ENCODE data around the gene YPEL5. TPM values are rescaled to one million over a fixed set of nuclear protein-coding genes. Genes with fewer than 3 reads are reported as not detected.

YPEL5 gene
- total RNA-seq, 1 experiment from 2014 or later: 50.9 TPM

DNA sequence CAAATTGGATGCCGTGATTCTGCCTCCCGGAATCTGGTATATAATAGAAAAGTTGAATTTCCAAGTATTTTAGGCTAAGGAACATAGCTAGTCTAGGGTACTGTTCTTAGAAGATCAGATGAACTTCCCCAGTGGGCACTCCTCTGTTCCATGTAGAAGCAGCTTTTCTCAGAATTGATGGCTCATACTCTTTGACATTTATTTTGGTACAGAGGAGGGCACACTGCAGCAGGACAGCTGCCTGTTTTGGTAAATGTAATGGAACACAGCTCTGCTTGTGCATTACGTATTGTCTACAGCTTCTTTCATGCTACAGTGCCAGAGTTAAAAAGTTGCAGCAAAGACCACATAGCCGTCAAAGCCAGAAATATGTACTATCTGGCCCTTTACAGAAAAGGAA is 10.8 kb downstream of the YPEL5 start:
- ChIA-PET POLR2A (no interaction called here), CTCF (no interaction called here)
- Mint-ChIP-seq H3K36me3 (ENCODE audit: insufficient read depth, unreplicated experiment) (peaks cover 39% of the 10 kb centered on the region), H3K4me3 (ENCODE audit: unreplicated experiment) (no peak overlapping the region), H3K9me3 (ENCODE audit: unreplicated experiment) (no peaks in the 10 kb centered on the region), H3K27ac (ENCODE audit: unreplicated experiment) (no peak overlapping the region), H3K4me1 (ENCODE audit: low read depth, unreplicated experiment) (peaks cover 11% of the 10 kb centered on the region), H3K27me3 (ENCODE audit: insufficient read depth, unreplicated experiment) (no peaks in the 10 kb centered on the region)
- H3K4me1 ChIP-seq: peaks cover 22% of the 10 kb centered on the region
- H3K36me3 ChIP-seq (ENCODE audit: control insufficient read depth, insufficient read depth, low read length): peaks cover 4% of the 10 kb centered on the region
- H3K4me3 ChIP-seq (ENCODE audit: low read depth, low read length): no peak overlapping the region
- TF ChIP-seq, protein P1, sequence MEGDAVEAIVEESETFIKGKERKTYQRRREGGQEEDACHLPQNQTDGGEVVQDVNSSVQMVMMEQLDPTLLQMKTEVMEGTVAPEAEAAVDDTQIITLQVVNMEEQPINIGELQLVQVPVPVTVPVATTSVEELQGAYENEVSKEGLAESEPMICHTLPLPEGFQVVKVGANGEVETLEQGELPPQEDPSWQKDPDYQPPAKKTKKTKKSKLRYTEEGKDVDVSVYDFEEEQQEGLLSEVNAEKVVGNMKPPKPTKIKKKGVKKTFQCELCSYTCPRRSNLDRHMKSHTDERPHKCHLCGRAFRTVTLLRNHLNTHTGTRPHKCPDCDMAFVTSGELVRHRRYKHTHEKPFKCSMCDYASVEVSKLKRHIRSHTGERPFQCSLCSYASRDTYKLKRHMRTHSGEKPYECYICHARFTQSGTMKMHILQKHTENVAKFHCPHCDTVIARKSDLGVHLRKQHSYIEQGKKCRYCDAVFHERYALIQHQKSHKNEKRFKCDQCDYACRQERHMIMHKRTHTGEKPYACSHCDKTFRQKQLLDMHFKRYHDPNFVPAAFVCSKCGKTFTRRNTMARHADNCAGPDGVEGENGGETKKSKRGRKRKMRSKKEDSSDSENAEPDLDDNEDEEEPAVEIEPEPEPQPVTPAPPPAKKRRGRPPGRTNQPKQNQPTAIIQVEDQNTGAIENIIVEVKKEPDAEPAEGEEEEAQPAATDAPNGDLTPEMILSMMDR (IDR thresholded peaks at IDR 0.05; ENCODE audit: insufficient read depth in 1 of 2, low read depth in 1 of 2, low read length in 1 of 2, severe bottlenecking in 1 of 2, unreplicated experiment in 1 of 2): no peak
- BruUV-seq (replicated peaks): no TSS peak
- no peak for DNase-seq
- intact Hi-C loops (cut with micrococcal nuclease; ENCODE audit: unreplicated experiment): no loop called here
- no peaks in the 10 kb centered on the region for H3K9me3 ChIP-seq
- no peaks in the 10 kb centered on the region for H3K27me3 ChIP-seq (replicated peaks; ENCODE audit: control insufficient read depth, insufficient read depth, low read length)

- Mint-ChIP-seq H3K27me3 (ENCODE audit: insufficient read depth, unreplicated experiment) (no peaks in the 10 kb centered on the region), H3K4me1 (ENCODE audit: low read depth, unreplicated experiment) (peaks cover 16% of the 10 kb centered on the region), H3K36me3 (ENCODE audit: insufficient read depth, unreplicated experiment) (peaks cover 39% of the 10 kb centered on the region), H3K9me3 (ENCODE audit: unreplicated experiment) (no peaks in the 10 kb centered on the region), H3K27ac (ENCODE audit: unreplicated experiment) (no peak overlapping the region), H3K4me3 (ENCODE audit: unreplicated experiment) (no peak overlapping the region)
- H3K27me3 ChIP-seq (replicated peaks; ENCODE audit: control insufficient read depth, insufficient read depth, low read length): no peaks in the 10 kb centered on the region
- POLR2A ChIA-PET: no interaction called here
- DNase-seq: no peak
- no TSS peak for BruUV-seq (replicated peaks)
- CTCF ChIA-PET: interaction anchor here (0.6 to 1.5 kb wide), 2 partner anchors 389 to 552 kb away, joined by 3 to 5 read pairs (median 4); no protein-coding TSS in a partner anchor
- no peak overlapping the region for H3K4me3 ChIP-seq (ENCODE audit: low read depth, low read length)
- no peaks in the 10 kb centered on the region for H3K9me3 ChIP-seq
- TF ChIP-seq, protein P1 (IDR thresholded peaks at IDR 0.05; ENCODE audit: insufficient read depth in 1 of 2, low read depth in 1 of 2, low read length in 1 of 2, severe bottlenecking in 1 of 2, unreplicated experiment in 1 of 2): no peak
- H3K4me1 ChIP-seq: peaks cover 25% of the 10 kb centered on the region
- intact Hi-C loops (cut with micrococcal nuclease; ENCODE audit: unreplicated experiment): loop anchor here (10.0 kb wide), 2 partner anchors 175 to 285 kb away; partner anchors contain the start of gene LCLAT1
- H3K36me3 ChIP-seq (ENCODE audit: control insufficient read depth, insufficient read depth, low read length): peaks cover 4% of the 10 kb centered on the region
These were observed 13.0 kb downstream of the YPEL5 start for GRCh38 chr2:30159766-30160165.

DNA sequence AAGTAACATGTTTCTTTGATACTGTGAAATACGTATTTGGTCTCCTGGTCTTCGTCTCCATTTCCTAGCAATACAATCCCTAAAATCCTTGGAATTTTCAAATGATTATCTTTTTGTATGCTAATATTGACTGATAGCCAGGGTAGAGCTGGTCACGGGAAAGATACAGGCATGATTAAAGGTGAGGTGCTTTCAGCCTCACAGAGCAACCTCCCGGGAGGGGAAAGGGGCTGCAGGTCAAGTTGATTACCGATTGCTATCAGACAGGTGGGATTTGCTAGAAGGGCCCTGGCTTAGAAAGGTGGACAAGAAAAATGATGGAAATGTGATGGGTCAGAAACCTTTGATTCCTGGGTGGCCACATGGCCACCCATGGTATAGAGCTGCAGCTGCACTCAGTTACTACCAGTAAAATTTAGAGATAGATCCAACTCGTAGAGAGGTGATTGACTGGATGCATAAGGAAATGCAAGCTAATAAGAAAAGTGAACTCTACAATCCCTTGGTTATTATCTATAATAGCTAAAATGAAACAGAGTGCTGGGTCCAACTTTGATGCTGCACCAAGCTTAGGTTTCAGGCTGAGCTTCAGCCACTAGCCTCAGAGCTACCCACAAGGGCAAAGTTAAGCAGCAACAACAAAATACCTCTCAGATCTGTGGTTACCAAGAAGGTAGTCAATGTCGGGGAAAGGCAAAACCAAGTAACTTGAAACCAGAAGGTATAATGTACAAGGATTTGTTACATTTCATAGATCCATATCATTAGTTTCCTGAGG is 15.3 kb downstream of the YPEL5 start:
- CTCF ChIA-PET: interaction anchor here (1.3 kb wide), 1 partner anchor 549 kb away, joined by 5 read pairs; no protein-coding TSS in a partner anchor
- intact Hi-C loops (cut with micrococcal nuclease; ENCODE audit: unreplicated experiment): loop anchor here (10.0 kb wide), 2 partner anchors 173 to 283 kb away; partner anchors contain the start of gene LCLAT1
- BruUV-seq (replicated peaks): no TSS peak

More for the DNA sequence above, 15.3 kb downstream of the YPEL5 start:
- no peak for DNase-seq
- no peaks in the 10 kb centered on the region for H3K9me3 Mint-ChIP-seq (ENCODE audit: unreplicated experiment)
- no peak overlapping the region for H3K27ac Mint-ChIP-seq (ENCODE audit: unreplicated experiment)
- no peak overlapping the region for H3K4me3 Mint-ChIP-seq (ENCODE audit: unreplicated experiment)
- Histone ChIP-seq H3K9me3 (no peaks in the 10 kb centered on the region), H3K4me3 (ENCODE audit: low read depth, low read length) (no peak overlapping the region), H3K36me3 (ENCODE audit: control insufficient read depth, insufficient read depth, low read length) (peaks cover 4% of the 10 kb centered on the region), H3K27me3 (replicated peaks; ENCODE audit: control insufficient read depth, insufficient read depth, low read length) (no peaks in the 10 kb centered on the region), H3K4me1 (peaks cover 7% of the 10 kb centered on the region)
- peaks cover 30% of the 10 kb centered on the region for H3K36me3 Mint-ChIP-seq (ENCODE audit: insufficient read depth, unreplicated experiment)
- peaks cover 9% of the 10 kb centered on the region for H3K4me1 Mint-ChIP-seq (ENCODE audit: low read depth, unreplicated experiment)
- POLR2A ChIA-PET: no interaction called here
- TF ChIP-seq, protein P1 (IDR thresholded peaks at IDR 0.05; ENCODE audit: insufficient read depth in 1 of 2, low read depth in 1 of 2, low read length in 1 of 2, severe bottlenecking in 1 of 2, unreplicated experiment in 1 of 2): no peak
- H3K27me3 Mint-ChIP-seq (ENCODE audit: insufficient read depth, unreplicated experiment): no peaks in the 10 kb centered on the region

Measured in Caco-2 (cell line).